HepG2 (cell line): ENCODE measurements around the gene NCOA7. TPM values are rescaled to one million over a fixed set of nuclear protein-coding genes. Genes with fewer than 3 reads are reported as not detected.

Experiments
- ATF6 ChIP-seq: sonication (generic); formaldehyde crosslinking; conservative IDR thresholded peaks from 2 replicates; pipeline ENCODE4 v1.4.0; 2020; ENCODE audit warnings: missing genetic modification reagents
- ATM ChIP-seq: fragments of 450-650 bp; IDR thresholded peaks from 2 replicates; pipeline ENCODE4 v1.7.1; 2017; ENCODE audit warnings: mild to moderate bottlenecking, borderline replicate concordance
- CBX5 ChIP-seq: sonication (generic); formaldehyde crosslinking; IDR thresholded peaks from 2 replicates; pipeline ENCODE4 v1.4.0; 2020; ENCODE audit warnings: missing genetic modification reagents, borderline replicate concordance
- JDP2 ChIP-seq: sonication (generic); formaldehyde crosslinking; IDR thresholded peaks from 2 replicates; pipeline ENCODE4 v1.8.1; 2022; ENCODE audit warnings: missing genetic modification reagents, borderline replicate concordance
- MAZ ChIP-seq, 2 experiments: sonication (generic) in 1 of 2; formaldehyde crosslinking in 1 of 2; IDR thresholded peaks; 2 replicates each; pipeline versions ENCODE4 v1.5.0 to v1.6.1; 2012 to 2020; ENCODE audit warnings: low read depth in 2 of 2, mild to moderate bottlenecking in 2 of 2, borderline replicate concordance in 1 of 2, improper control_type of control experiment in 1 of 2, low read length in 1 of 2, missing genetic modification reagents in 1 of 2, moderate library complexity in 1 of 2
- POLR2A ChIP-seq, 2 experiments: IDR thresholded peaks; 2 replicates each; pipeline ENCODE4 v1.6.1; 2011; ENCODE audit warnings: low read depth in 2 of 2, low read length in 2 of 2, mild to moderate bottlenecking in 1 of 2, moderate library complexity in 1 of 2; ENCODE audit not compliant: insufficient read depth in 1 of 2
- PRDM4 ChIP-seq: sonication (generic); formaldehyde crosslinking; IDR thresholded peaks from 2 replicates; pipeline ENCODE4 v1.9.0; 2021; ENCODE audit warnings: missing genetic modification reagents, borderline replicate concordance
- RARA ChIP-seq: IDR thresholded peaks from 2 replicates; pipeline ENCODE4 v1.6.1; 2016; ENCODE audit warnings: missing genetic modification reagents, missing compliant biosample characterization
- TBL1XR1 ChIP-seq: fragments of 150-350 bp; IDR thresholded peaks from 2 replicates; pipeline ENCODE4 v1.6.1; 2014; ENCODE audit warnings: borderline replicate concordance, low read length; ENCODE audit not compliant: partially characterized antibody
- TOE1 ChIP-seq: sonication (generic); formaldehyde crosslinking; IDR thresholded peaks from 2 replicates; pipeline ENCODE4 v1.4.0; 2020; ENCODE audit warnings: mild to moderate bottlenecking, missing genetic modification reagents
- ZNF3 ChIP-seq: IDR thresholded peaks from 2 replicates; pipeline ENCODE4 v1.7.0; 2017; ENCODE audit warnings: inconsistent platforms
- ZNF318 ChIP-seq: sonication (generic); formaldehyde crosslinking; IDR thresholded peaks from 2 replicates; pipeline ENCODE4 v1.4.0; 2020; ENCODE audit warnings: mild to moderate bottlenecking, missing genetic modification reagents
- ZNF34 ChIP-seq: sonication (generic); formaldehyde crosslinking; IDR thresholded peaks from 2 replicates; pipeline ENCODE4 v1.4.0; 2020; ENCODE audit warnings: mild to moderate bottlenecking, missing genetic modification reagents, borderline replicate concordance
- ZNF431 ChIP-seq: sonication (generic); formaldehyde crosslinking; IDR thresholded peaks from 2 replicates; pipeline ENCODE4 v1.9.0; 2022; ENCODE audit warnings: missing genetic modification reagents, low read depth, mild to moderate bottlenecking, borderline replicate concordance
- ZNF616 ChIP-seq: sonication (generic); formaldehyde crosslinking; IDR thresholded peaks from 2 replicates; pipeline ENCODE4 v1.5.0; 2020; ENCODE audit warnings: low read depth, mild to moderate bottlenecking, missing genetic modification reagents
- ZNF781 ChIP-seq: sonication (generic); formaldehyde crosslinking; IDR thresholded peaks from 2 replicates; pipeline ENCODE4 v1.5.1; 2020; ENCODE audit warnings: borderline replicate concordance, mild to moderate bottlenecking, missing genetic modification reagents; ENCODE audit errors: not compliant biosample characterization
- polyA plus RNA-seq, 8 experiments: library from polyadenylated mRNA; depleted of rRNA in 3 of 8; stranded (reverse) in 7 of 8; unstranded in 1 of 8; fragments of >200 nt; fragmentation: Illumina TruSeq in 4 of 8; extraction: Trizol in 4 of 8; gene quantifications; 2 replicates each; pipeline versions ENCODE4 v1.2.1 to v1.2.3, GENCODE V29; 2011 to 2016; ENCODE audit warnings: low read depth in 4 of 8, missing spikeins in 1 of 8, mixed read lengths in 1 of 8; ENCODE audit not compliant: insufficient read depth in 1 of 8
- total RNA-seq, 5 experiments: library from RNA; depleted of rRNA; stranded (reverse); fragments of >200 nt; fragmentation: Illumina TruSeq; extraction: Trizol; gene quantifications; 2 replicates each; pipeline ENCODE4 v1.2.3, GENCODE V29; 2016; ENCODE audit warnings: low read depth in 1 of 5

Gene NCOA7
- total and polyA plus RNA-seq, 2 of the 13 experiments (the other 11 are each of a cell fraction or from before 2014, with no cell fraction given), result 13.6 to 20.8 TPM

- no peak for TF ChIP-seq PRDM4 (CRISPR knock-in tag)
- TF ChIP-seq ZNF318 (CRISPR knock-in tag), result no peak
- no peak for TF ChIP-seq ATM
- TF ChIP-seq ZNF3 (CRISPR knock-in tag), result no peak
- no peak for TF ChIP-seq ZNF781 (CRISPR knock-in tag)
- no peak for TF ChIP-seq CBX5 (CRISPR knock-in tag)
- no peak for TF ChIP-seq POLR2A (IDR thresholded peaks at IDR 0.05; ENCODE audit: insufficient read depth in 1 of 2, low read depth in 2 of 2, low read length in 2 of 2)
- TF ChIP-seq ZNF34 (CRISPR knock-in tag), result peak; percentile 93
- no peak; the same call in 1 of the 2 replicates for TF ChIP-seq RARA
- TF ChIP-seq ZNF431 (CRISPR knock-in tag), result peak; percentile 55; the same call in 1 of the 2 replicates
- TF ChIP-seq TBL1XR1, result peak; percentile 46
- TF ChIP-seq JDP2 (CRISPR knock-in tag), result no peak
- no peak for TF ChIP-seq ZNF616
- TF ChIP-seq ATF6 (CRISPR knock-in tag), result no peak
- no peak for TF ChIP-seq TOE1
- TF ChIP-seq MAZ (IDR thresholded peaks at IDR 0.05; ENCODE audit: borderline replicate concordance, low read depth, low read length), result peak; percentile 93
- TF ChIP-seq MAZ (CRISPR knock-in tag; IDR thresholded peaks at IDR 0.05; ENCODE audit: low read depth), result peak; percentile 96
Measured at GRCh38 chr6:125749173-125749864, 41.4 kb upstream of the NCOA7 start, which contains the start of gene HEY2 (continued).
